Common myeloid progenitor, CD34-positive (primary cell): Measurements from ENCODE around the gene UROS. TPM values are rescaled to one million over a fixed set of nuclear protein-coding genes. Genes with fewer than 3 reads are reported as not detected.

Experiments used
- CTCF ChIA-PET: fragments of 350-600 bp; sonication (Branson Sonifier 250); formaldehyde crosslinking; loops from one replicate; lab custom pipeline; 2021; ENCODE audit warnings: antibody characterized with exemption; lab: Charles Lee
- POLR2A ChIA-PET: fragments of 350-600 bp; sonication (Branson Sonifier 250); formaldehyde crosslinking; loops from one replicate; lab custom pipeline; 2021; ENCODE audit warnings: antibody characterized with exemption; lab: Charles Lee
- DNase-seq, 3 donors: peaks; one replicate each; pipeline versions ENCODE4 v3.0.0 to v3.0.0-alpha.2; 2013
- H3K27ac ChIP-seq, 2 experiments: 1 replicate in 1 of 2; 2 replicates in 1 of 2; pipeline ENCODE4 v1.7.0; 2013; ENCODE audit warnings: inconsistent platforms in 2 of 2, low read length in 2 of 2, mild to moderate bottlenecking in 2 of 2, low read depth in 1 of 2, moderate library complexity in 1 of 2; ENCODE audit not compliant: severe bottlenecking in 2 of 2, insufficient read depth in 1 of 2, poor library complexity in 1 of 2
- H3K27me3 ChIP-seq, 5 experiments: replicated peaks in 2 of 5; 1 replicate in 3 of 5; 2 replicates in 2 of 5; pipeline versions ENCODE4 v1.6.1 to v1.7.0; 2013; ENCODE audit warnings: low read length in 4 of 5, mild to moderate bottlenecking in 2 of 5, moderate library complexity in 2 of 5, inconsistent platforms in 1 of 5; ENCODE audit not compliant: insufficient read depth in 5 of 5, control insufficient read depth in 4 of 5
- H3K36me3 ChIP-seq, 4 experiments: 1 replicate in 2 of 4; 2 replicates in 2 of 4; pipeline versions ENCODE4 v1.6.1 to v1.7.0; 2013; ENCODE audit warnings: low read length in 3 of 4, control low read depth in 1 of 4, mild to moderate bottlenecking in 1 of 4; ENCODE audit not compliant: control insufficient read depth in 4 of 4, insufficient read depth in 4 of 4
- H3K4me1 ChIP-seq, 4 experiments: 1 replicate in 3 of 4; 2 replicates in 1 of 4; pipeline versions ENCODE4 v1.6.1 to v1.7.1; 2013; ENCODE audit warnings: low read length in 3 of 4, mild to moderate bottlenecking in 3 of 4, control low read depth in 1 of 4, inconsistent platforms in 1 of 4, moderate library complexity in 1 of 4; ENCODE audit not compliant: control insufficient read depth in 4 of 4, insufficient read depth in 4 of 4; ENCODE audit errors: control extremely low read depth in 1 of 4
- H3K4me3 ChIP-seq, 7 experiments: 1 replicate in 4 of 7; 2 replicates in 3 of 7; pipeline versions ENCODE4 v1.5.1 to v1.7.0; 2013; ENCODE audit warnings: mild to moderate bottlenecking in 7 of 7, low read length in 6 of 7, moderate library complexity in 6 of 7, inconsistent platforms in 2 of 7, low read depth in 2 of 7, control low read depth in 1 of 7; ENCODE audit not compliant: insufficient read depth in 4 of 7, control insufficient read depth in 1 of 7; ENCODE audit errors: extremely low read depth in 1 of 7
- H3K9me3 ChIP-seq, 5 experiments: 1 replicate in 4 of 5; 2 replicates in 1 of 5; pipeline versions ENCODE4 v1.6.1 to v1.7.1; 2013; ENCODE audit warnings: low read length in 4 of 5, mild to moderate bottlenecking in 2 of 5, inconsistent platforms in 1 of 5, low read depth in 1 of 5, moderate library complexity in 1 of 5; ENCODE audit not compliant: control insufficient read depth in 4 of 5, insufficient read depth in 2 of 5; ENCODE audit errors: control extremely low read depth in 1 of 5
- WGBS: methylation state at CpG from one replicate; pipeline ENCODE4 v1.1.5; 2013; ENCODE audit not compliant: insufficient coverage; 5-methylcytosine and 5-hydroxymethylcytosine counted together
- polyA plus RNA-seq: library from polyadenylated mRNA; unstranded; fragments of 120-200 nt; gene quantifications from one replicate; pipeline ENCODE4 v1.2.1, GENCODE V29; 2013

Gene UROS
- polyA plus RNA-seq, result 58.9 TPM

DNA sequence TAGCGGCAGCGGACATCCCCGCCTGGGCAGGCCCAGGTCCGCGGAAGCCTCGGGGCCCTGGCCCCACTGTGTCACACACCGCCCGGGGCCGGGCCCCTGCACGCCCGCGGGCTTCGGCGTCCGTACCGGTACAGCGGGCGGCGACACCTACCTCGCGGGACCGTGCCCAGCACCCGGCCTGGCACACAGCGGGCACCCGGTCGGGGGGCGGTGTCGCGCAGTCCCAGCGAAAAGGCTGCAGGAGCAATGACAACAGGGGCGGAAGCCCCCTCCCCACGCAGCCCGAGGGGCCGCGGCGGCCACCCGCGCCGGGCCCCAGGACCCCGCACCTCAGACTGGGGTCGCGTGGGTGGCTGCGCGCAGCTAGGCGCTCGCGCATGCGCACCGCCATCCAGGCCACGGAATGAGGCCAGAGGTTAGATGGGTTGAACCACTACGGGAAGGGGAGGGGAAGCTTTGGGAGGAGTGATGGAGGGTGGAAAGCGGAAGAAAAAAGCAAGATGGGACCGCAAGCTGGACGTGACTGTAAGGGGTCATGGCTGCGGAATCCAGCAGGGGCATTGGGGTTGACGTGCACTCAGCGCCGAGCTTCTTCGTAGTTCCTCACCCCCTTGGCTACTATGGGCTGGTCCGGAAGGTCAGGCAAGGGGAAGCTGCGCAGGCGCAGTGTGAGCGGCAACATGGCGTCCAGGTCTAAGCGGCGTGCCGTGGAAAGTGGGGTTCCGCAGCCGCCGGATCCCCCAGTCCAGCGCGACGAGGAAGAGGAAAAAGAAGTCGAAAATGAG is at the start of gene UROS, which contains the start of gene BCCIP:
TSS of gene UROS (minus strand) at position 381 of the 785 bp plus-strand sequence. CDS start 6,759 bp downstream, outside the sequence.
TSS of gene BCCIP (plus strand) at position 669 of the 785 bp plus-strand sequence. CDS start at position 681, 12 bp downstream.
- WGBS, result 0% methylated on average over 74 of the region's 74 CpGs
- ChIA-PET POLR2A (no interaction called here), CTCF (interaction anchor here (1.5 kb wide), 1 partner anchor 8 kb away, joined by 6 read pairs; no protein-coding TSS in a partner anchor)
- H3K4me1 ChIP-seq, result peaks cover 9 to 28% (median 20%) of the 10 kb centered on the region in 4 experiments
- peak within 1 kb of the TSS; percentile 96 to 99 for H3K27ac ChIP-seq
- no peaks in the 10 kb centered on the region for H3K27me3 ChIP-seq
- peak within 1 kb of the TSS; percentile 94 to 100 (median 98) for H3K4me3 ChIP-seq
- peak; percentile 92 to 96 (median 95) for DNase-seq
- H3K36me3 ChIP-seq, result peaks cover 4 to 23% (median 10%) of the 10 kb centered on the region in 4 experiments
- H3K9me3 ChIP-seq, result no peaks in the 10 kb centered on the region

DNA sequence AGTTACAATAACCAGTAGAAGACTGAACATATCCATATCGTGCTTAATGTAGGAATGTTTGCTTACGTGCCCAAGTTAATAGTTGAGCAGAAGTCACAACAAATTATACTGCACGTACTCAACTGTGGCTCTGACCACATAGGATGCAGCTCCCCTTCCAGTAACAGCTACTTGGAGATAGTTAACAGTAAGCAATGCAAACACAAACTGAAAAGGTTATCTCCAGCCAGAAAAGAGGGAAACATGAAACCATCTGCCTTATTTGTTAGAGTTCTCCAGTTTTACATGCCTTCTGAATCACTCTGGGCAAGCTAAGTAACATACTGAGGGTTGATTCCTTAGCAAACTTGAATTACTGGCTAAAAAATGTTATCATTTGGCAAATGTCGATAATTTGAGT is 48.3 kb upstream of the UROS start:
- ChIA-PET CTCF (interaction anchor here (0.9 to 1.5 kb wide), 2 partner anchors 111 to 630 kb away, joined by 3 to 4 read pairs; no protein-coding TSS in a partner anchor), POLR2A (no interaction called here)
- Histone ChIP-seq H3K27ac (no peak overlapping the region), H3K27me3 (no peaks in the 10 kb centered on the region), H3K36me3 (peaks cover 5 to 25% (median 15%) of the 10 kb centered on the region in 4 experiments), H3K4me3 (no peak overlapping the region), H3K4me1 (no peaks in the 10 kb centered on the region), H3K9me3 (peaks cover 0 to 12% (median 7%) of the 10 kb centered on the region in 5 experiments)
- DNase-seq, result no peak
- no CpG with 5 or more reads among the region's 4 CpGs for WGBS

DNA sequence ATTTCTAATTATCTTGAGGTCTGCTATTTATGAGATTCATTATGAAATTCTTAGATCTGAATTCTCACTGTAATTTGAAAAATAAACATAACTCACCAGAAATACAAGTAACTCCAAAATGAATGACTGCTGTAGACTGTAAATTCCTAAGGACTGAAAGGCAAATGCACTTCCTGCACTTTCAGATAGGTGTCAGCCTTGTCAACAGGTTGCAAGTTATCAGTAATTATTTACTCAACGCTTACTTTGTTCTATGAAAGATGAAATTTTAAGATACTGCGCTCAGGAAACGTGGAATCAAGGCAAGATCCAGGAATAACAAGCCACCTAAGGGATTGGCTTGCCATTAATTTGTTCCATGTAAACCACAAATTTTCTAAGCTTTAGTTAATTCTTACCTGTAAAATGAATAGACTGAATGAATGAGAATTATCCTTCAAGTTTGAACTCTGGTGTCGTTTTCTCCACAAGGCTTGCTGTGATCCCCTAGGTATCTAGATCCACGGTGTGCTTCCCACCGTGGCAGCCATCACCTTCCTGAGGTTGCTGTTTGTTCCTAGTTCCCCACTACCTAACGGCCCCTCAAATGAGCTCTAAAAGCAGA is 45.4 kb upstream of the UROS start:
- no peak overlapping the region for H3K4me3 ChIP-seq
- no peaks in the 10 kb centered on the region for H3K27me3 ChIP-seq
- H3K27ac ChIP-seq, result no peak overlapping the region
- ChIA-PET CTCF (interaction anchor here (0.8 to 2.7 kb wide), 9 partner anchors 10 to 112 kb away, joined by 3 to 12 read pairs (median 3); no protein-coding TSS in a partner anchor), POLR2A (no interaction called here)
- no peaks in the 10 kb centered on the region for H3K4me1 ChIP-seq
- H3K36me3 ChIP-seq, result peaks cover 7 to 24% (median 18%) of the 10 kb centered on the region in 4 experiments
- DNase-seq, result peak; percentile 55 to 75 (median 69)
- no peaks in the 10 kb centered on the region for H3K9me3 ChIP-seq
- 75% methylated on average over 5 of the region's 7 CpGs for WGBS

DNA sequence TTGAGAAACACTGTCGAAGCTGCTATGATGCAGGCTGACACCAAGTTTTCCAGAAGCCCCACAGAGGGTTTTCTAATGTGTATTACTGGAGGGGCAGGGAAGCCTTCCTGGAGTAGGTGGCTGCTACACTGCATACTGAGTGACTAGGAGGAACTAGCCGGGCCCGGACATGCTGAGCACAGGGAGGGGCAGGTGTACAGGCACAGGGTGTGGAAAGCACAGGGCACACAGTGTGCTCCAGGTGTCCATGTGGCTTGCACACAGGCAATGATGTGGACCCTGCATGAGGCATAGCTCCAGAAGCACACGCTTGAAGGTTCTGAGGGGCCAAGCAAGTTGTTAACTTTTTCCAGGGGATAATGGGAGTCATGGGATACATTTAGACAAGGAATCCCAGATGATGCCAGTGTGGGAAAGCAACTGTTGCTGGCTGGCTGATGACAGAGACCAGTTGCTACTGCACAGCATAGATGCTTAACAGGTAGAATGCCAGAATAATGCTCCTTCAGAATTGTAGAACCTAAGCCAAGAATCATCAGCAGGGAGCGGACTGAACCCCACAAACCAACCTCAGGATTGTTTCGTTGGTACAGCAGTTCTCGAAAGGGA is 43.5 kb upstream of the UROS start:
- Histone ChIP-seq H3K27me3 (no peaks in the 10 kb centered on the region), H3K9me3 (no peaks in the 10 kb centered on the region), H3K36me3 (peaks cover 6 to 21% (median 18%) of the 10 kb centered on the region in 4 experiments), H3K4me1 (no peaks in the 10 kb centered on the region), H3K27ac (no peak overlapping the region), H3K4me3 (no peak overlapping the region)
- CTCF ChIA-PET, result interaction anchor here (1.1 kb wide), 1 partner anchor 637 kb away, joined by 3 read pairs; no protein-coding TSS in a partner anchor
- POLR2A ChIA-PET, result no interaction called here
- 95% methylated on average over 7 of the region's 7 CpGs for WGBS
- no peak for DNase-seq

DNA sequence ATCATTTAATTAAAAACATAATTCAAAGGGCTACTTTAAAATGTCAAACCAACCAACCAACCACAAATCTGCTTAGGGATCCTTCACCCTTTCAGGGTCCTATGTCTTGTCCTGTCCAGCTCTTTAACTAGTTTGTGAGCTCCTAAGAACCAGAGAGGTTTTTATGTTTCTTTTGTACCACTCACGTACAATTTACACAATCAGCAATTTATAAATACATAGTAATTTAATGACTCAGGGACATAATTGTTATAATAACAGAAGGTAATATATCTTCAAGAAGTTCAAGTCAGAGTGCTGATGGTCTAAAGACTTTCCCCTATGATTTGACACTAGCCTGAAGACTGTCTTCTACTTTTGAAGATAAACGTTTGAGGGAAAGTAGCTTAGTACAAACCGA is 42.1 kb upstream of the UROS start:
- Histone ChIP-seq H3K4me3 (no peak overlapping the region), H3K27me3 (no peaks in the 10 kb centered on the region), H3K4me1 (no peaks in the 10 kb centered on the region), H3K36me3 (peaks cover 5 to 21% (median 19%) of the 10 kb centered on the region in 4 experiments), H3K9me3 (no peaks in the 10 kb centered on the region), H3K27ac (no peak overlapping the region)
- 100% methylated on average over 2 of the region's 3 CpGs for WGBS
- CTCF ChIA-PET, result interaction anchor here (0.7 to 1.1 kb wide), 3 partner anchors 18 to 639 kb away, joined by 3 read pairs; no protein-coding TSS in a partner anchor
- DNase-seq, result no peak
- POLR2A ChIA-PET, result interaction anchor here (0.5 kb wide), 1 partner anchor 29 kb away, joined by 3 read pairs; no protein-coding TSS in a partner anchor

DNA sequence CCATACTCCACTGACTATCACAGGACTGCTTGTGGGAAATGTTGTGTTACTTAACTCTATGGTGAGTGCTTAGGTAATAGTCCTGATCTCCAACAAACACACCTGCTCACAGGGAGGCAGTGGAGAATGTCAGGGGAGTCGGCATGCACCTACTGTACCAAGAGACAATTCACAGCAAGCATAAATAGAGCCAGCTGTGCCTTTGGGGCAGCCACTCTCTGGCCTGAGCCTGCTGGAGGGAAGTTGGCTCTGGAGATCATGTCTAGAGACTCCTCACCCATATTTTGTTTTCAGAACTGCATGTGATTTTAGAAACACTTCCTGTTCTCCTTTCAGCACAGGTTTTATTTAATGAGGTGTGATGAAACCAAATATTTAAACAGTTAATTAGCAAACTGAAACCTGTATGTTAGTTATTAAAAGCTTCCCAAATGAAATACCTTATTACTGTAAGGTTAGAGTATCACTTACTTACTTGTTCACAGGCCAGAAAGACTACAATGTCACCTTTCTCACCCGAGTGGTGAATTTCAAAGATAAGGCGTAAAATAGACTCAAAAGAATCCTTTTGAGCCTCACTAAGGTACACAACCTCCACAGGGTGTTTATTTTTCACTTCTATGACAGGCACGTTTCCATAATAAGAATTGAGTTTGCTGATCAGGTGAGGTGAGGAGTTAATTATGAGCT is 36.2 kb upstream of the UROS start:
- Histone ChIP-seq H3K36me3 (peaks cover 5 to 33% (median 16%) of the 10 kb centered on the region in 4 experiments), H3K27ac (no peak overlapping the region), H3K27me3 (no peaks in the 10 kb centered on the region), H3K9me3 (no peaks in the 10 kb centered on the region), H3K4me3 (no peak overlapping the region), H3K4me1 (no peaks in the 10 kb centered on the region)
- ChIA-PET CTCF (interaction anchor here (0.6 to 0.9 kb wide), 2 partner anchors 10 to 20 kb away, joined by 3 read pairs; no protein-coding TSS in a partner anchor), POLR2A (no interaction called here)
- 100% methylated on average over 3 of the region's 4 CpGs for WGBS
- DNase-seq, result no peak
